ENCODE results near the gene LAMA2. TPM values are rescaled to one million over a fixed set of nuclear protein-coding genes. Genes with fewer than 3 reads are reported as not detected.

Gene LAMA2
- total and polyA plus RNA-seq, 2 of the 8 experiments (the other 6 are each of a cell fraction or from before 2014, with no cell fraction given) = 1.3 to 3.8 TPM

DNA sequence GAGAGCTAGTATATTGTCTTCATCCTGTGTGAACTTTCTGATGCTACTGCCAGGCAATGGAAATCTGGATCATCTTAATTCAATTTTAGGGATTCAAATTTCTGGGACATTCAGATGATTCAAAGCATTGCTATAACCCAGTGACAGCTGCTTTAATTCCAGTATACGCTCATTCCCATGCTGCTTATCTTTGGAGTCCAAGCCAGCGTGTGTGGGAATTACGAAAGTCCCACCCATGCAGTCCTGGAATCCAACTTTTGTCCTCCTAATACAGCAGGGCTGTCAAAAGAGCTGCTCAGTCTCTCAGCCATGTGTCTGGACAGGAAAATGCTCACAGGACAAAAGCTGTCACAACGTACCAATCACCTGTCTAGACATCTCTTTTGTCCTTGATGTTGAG lies 219.8 kb downstream of the LAMA2 start:
- Histone ChIP-seq H3K27me3 (replicated peaks in 1 of 4; ENCODE audit: control insufficient read depth in 3 of 4, extremely low read depth in 1 of 4, insufficient read depth in 3 of 4, low read length in 3 of 4) (no peaks in the 10 kb centered on the region), H3K4ac (replicated peaks; ENCODE audit: insufficient read length, low read depth, low read length) (no peak overlapping the region), H4K8ac (ENCODE audit: extremely low read depth, insufficient read depth, low read length) (no peak overlapping the region), H3K23ac (ENCODE audit: insufficient read length) (no peak overlapping the region), H3K9me3 (ENCODE audit: insufficient read depth in 2 of 2, low read depth in 1 of 2, low read length in 1 of 2) (no peaks in the 10 kb centered on the region), H3K56ac (replicated peaks; ENCODE audit: insufficient read length, low read depth, low read length) (no peak overlapping the region), H3K14ac (ENCODE audit: insufficient read length) (no peak overlapping the region), H2AK5ac (ENCODE audit: low read depth, low read length) (no peak overlapping the region), H2AFZ (ENCODE audit: low read length) (no peak overlapping the region), H3K79me1 (ENCODE audit: low read depth, low read length) (no peaks in the 10 kb centered on the region), H3K9ac (replicated peaks in 1 of 4; ENCODE audit: extremely low read depth in 1 of 4, low read depth in 3 of 4, low read length in 3 of 4) (no peak overlapping the region), H3K4me1 (replicated peaks in 1 of 4; ENCODE audit: control insufficient read depth in 3 of 4, insufficient read depth in 4 of 4, low read length in 3 of 4) (peaks cover 0 to 5% (median 0%) of the 10 kb centered on the region in 4 experiments; a peak in 2 of 7 replicates), H2BK5ac (ENCODE audit: low read depth, low read length) (no peak overlapping the region), H4K20me1 (replicated peaks in 1 of 2; ENCODE audit: control insufficient read depth in 1 of 2, insufficient read depth in 2 of 2, low read length in 2 of 2) (no peaks in the 10 kb centered on the region), H2BK15ac (ENCODE audit: low read length) (no peak overlapping the region), H4K91ac (replicated peaks; ENCODE audit: insufficient read length, low read length) (no peak overlapping the region), H2BK20ac (ENCODE audit: low read length) (no peak overlapping the region), H3K18ac (ENCODE audit: extremely low read depth, low read length) (no peak overlapping the region), H3K36me3 (ENCODE audit: control insufficient read depth in 2 of 4, insufficient read depth in 4 of 4, low read length in 3 of 4) (no peaks in the 10 kb centered on the region), H2BK12ac (ENCODE audit: low read depth, low read length) (no peak overlapping the region), H3K4me3 (ENCODE audit: extremely low read depth in 1 of 4, insufficient read depth in 2 of 4, low read depth in 3 of 4, low read length in 4 of 4) (no peak overlapping the region), H3K79me2 (ENCODE audit: control insufficient read depth in 1 of 2, insufficient read depth in 2 of 2, low read length in 2 of 2) (no peaks in the 10 kb centered on the region), H4K5ac (ENCODE audit: insufficient read length, low read depth, low read length) (no peak overlapping the region), H3K23me2 (ENCODE audit: low read depth, low read length) (no peaks in the 10 kb centered on the region; the same call in 1 of the 2 replicates), H3K27ac (ENCODE audit: low read depth, low read length) (no peak overlapping the region), H2BK120ac (replicated peaks; ENCODE audit: low read depth, low read length) (no peak overlapping the region), H3K4me2 (ENCODE audit: insufficient read depth in 1 of 2, low read depth in 2 of 2, low read length in 2 of 2) (no peak overlapping the region)
- ChIA-PET POLR2A (ENCODE audit: partially characterized antibody) (no interaction called here), CTCF (ENCODE audit: partially characterized antibody) (interaction anchor here (0.7 kb wide), 1 partner anchor 169 kb away, joined by 3 read pairs; no protein-coding TSS in a partner anchor)
- 91% methylated on average over 4 of the region's 4 CpGs; no CpG with 5 or more reads in 1 of the 2 experiments for WGBS, 2 experiments (ENCODE audit: extremely low coverage in 1 of 2, insufficient coverage in 1 of 2, insufficient read length in 1 of 2, insufficient replicate concordance in 2 of 2, low coverage in 1 of 2, low lambda C conversion rate in 2 of 2, missing lambda C conversion rate in 1 of 2)
- DNase-seq (ENCODE audit: low read depth in 1 of 2, low spot score in 2 of 2) = no peak
- TF ChIP-seq GTF2F1 (IDR thresholded peaks at IDR 0.05; ENCODE audit: borderline replicate concordance, low read depth, low read length) (no peak), SP1 (IDR thresholded peaks at IDR 0.05; ENCODE audit: low read depth, low read length) (no peak), CEBPB (IDR thresholded peaks at IDR 0.05; ENCODE audit: low read depth, low read length) (no peak), SP4 (IDR thresholded peaks at IDR 0.05; ENCODE audit: low read length) (no peak), POU5F1 (IDR thresholded peaks at IDR 0.05; ENCODE audit: low read depth, low read length) (no peak), EGR1 (IDR thresholded peaks at IDR 0.05; ENCODE audit: borderline replicate concordance, low read depth, low read length) (no peak), NANOG (IDR thresholded peaks at IDR 0.05; ENCODE audit: insufficient read depth, low read depth, low read length, poor library complexity, severe bottlenecking) (no peak), KDM5A (IDR thresholded peaks at IDR 0.05; ENCODE audit: low read length) (no peak), KDM1A (IDR thresholded peaks at IDR 0.05; ENCODE audit: borderline replicate concordance, low read length) (no peak), BACH1 (IDR thresholded peaks at IDR 0.05; ENCODE audit: low read length) (no peak), TAF1 (IDR thresholded peaks at IDR 0.05; ENCODE audit: low read depth, low read length) (no peak)
- TF ChIP-seq, protein P1, sequence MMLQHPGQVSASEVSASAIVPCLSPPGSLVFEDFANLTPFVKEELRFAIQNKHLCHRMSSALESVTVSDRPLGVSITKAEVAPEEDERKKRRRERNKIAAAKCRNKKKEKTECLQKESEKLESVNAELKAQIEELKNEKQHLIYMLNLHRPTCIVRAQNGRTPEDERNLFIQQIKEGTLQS (IDR thresholded peaks at IDR 0.05; ENCODE audit: insufficient read depth, low read depth, low read length) = no peak
- FAIRE-seq = no peak
